OCI-LY3 (cell line): ENCODE results near the gene DNAJC4.

Source experiments
- H2AFZ ChIP-seq: fragments of 200-600, 300-600 bp; shearing (Covaris generic); 2 replicates; pipeline ENCODE4 v1.6.0; 2014; ENCODE audit warnings: antibody characterized with exemption, low read depth, low read length
- H3K27ac ChIP-seq: fragments of 200-600, 300-600 bp; sonication (generic); 2 replicates; pipeline ENCODE4 v1.5.1; 2014; ENCODE audit warnings: mild to moderate bottlenecking, low read length, moderate library complexity, mixed read lengths
- H3K27me3 ChIP-seq: fragments of 200-600, 300-600 bp; sonication (generic); 2 replicates; pipeline ENCODE4 v1.6.1; 2014; ENCODE audit warnings: low read depth, low read length, mixed read lengths
- H3K36me3 ChIP-seq: fragments of 200-600, 300-600 bp; sonication (generic); replicated peaks from 2 replicates; pipeline ENCODE3; 2014; ENCODE audit warnings: low read depth, low read length, mixed read lengths
- H3K4me1 ChIP-seq: fragments of 300-600, 200-600 bp; sonication (generic); 2 replicates; pipeline ENCODE4 v1.6.1; 2014; ENCODE audit warnings: low read length, mixed read lengths
- H3K4me2 ChIP-seq: fragments of 200-600, 300-600 bp; sonication (generic); 2 replicates; pipeline ENCODE4 v1.6.1; 2014; ENCODE audit warnings: low read length, mixed read lengths
- H3K4me3 ChIP-seq: fragments of 300-600, 200-600 bp; sonication (generic); 2 replicates; pipeline ENCODE4 v1.5.1; 2014; ENCODE audit warnings: antibody characterized with exemption, mild to moderate bottlenecking, low read length, moderate library complexity
- H3K79me2 ChIP-seq: fragments of 300-600, 200-600 bp; shearing (Covaris generic); 2 replicates; pipeline ENCODE4 v1.6.1; 2014; ENCODE audit warnings: mild to moderate bottlenecking, low read length, mixed read lengths
- H3K9ac ChIP-seq: fragments of 300-600, 200-600 bp; shearing (Covaris generic); 2 replicates; pipeline ENCODE4 v1.6.0; 2014; ENCODE audit warnings: mild to moderate bottlenecking, low read length, moderate library complexity
- H3K9me3 ChIP-seq: fragments of 200-600, 300-600 bp; shearing (Covaris generic); 2 replicates; pipeline ENCODE4 v1.6.1; 2014; ENCODE audit warnings: low read length, mixed read lengths; ENCODE audit not compliant: insufficient read depth
- H4K20me1 ChIP-seq: fragments of 200-600, 300-600 bp; sonication (generic); 2 replicates; pipeline ENCODE4 v1.6.1; 2016; ENCODE audit warnings: low read length, mixed read lengths; ENCODE audit not compliant: insufficient read depth
- EZH2phosphoT487 ChIP-seq: fragments of 200-600 bp; shearing (Covaris generic); IDR thresholded peaks from 2 replicates; pipeline ENCODE4 v1.6.1; 2018; ENCODE audit warnings: antibody characterized with exemption, mixed run types, low read depth
- TF ChIP-seq, protein P1 (sequence below): fragments of 200-600, 300-600 bp; sonication (generic); IDR thresholded peaks from 2 replicates; pipeline ENCODE4 v1.5.1; 2014; ENCODE audit warnings: antibody characterized with exemption, low read length, low read depth

DNAJC4 gene

GRCh38 chr11:64261556-64262080 is 31.3 kb downstream of the DNAJC4 start:
- no peak overlapping the region for H3K4me3 ChIP-seq
- no peak overlapping the region for H3K27ac ChIP-seq
- H3K27me3 ChIP-seq = no peaks in the 10 kb centered on the region
- H3K9me3 ChIP-seq = no peaks in the 10 kb centered on the region
- H3K9ac ChIP-seq = no peak overlapping the region
- peaks cover 19% of the 10 kb centered on the region for H3K4me1 ChIP-seq
- no peaks in the 10 kb centered on the region for H3K79me2 ChIP-seq
- TF ChIP-seq EZH2phosphoT487 = no peak
- TF ChIP-seq, protein P1, sequence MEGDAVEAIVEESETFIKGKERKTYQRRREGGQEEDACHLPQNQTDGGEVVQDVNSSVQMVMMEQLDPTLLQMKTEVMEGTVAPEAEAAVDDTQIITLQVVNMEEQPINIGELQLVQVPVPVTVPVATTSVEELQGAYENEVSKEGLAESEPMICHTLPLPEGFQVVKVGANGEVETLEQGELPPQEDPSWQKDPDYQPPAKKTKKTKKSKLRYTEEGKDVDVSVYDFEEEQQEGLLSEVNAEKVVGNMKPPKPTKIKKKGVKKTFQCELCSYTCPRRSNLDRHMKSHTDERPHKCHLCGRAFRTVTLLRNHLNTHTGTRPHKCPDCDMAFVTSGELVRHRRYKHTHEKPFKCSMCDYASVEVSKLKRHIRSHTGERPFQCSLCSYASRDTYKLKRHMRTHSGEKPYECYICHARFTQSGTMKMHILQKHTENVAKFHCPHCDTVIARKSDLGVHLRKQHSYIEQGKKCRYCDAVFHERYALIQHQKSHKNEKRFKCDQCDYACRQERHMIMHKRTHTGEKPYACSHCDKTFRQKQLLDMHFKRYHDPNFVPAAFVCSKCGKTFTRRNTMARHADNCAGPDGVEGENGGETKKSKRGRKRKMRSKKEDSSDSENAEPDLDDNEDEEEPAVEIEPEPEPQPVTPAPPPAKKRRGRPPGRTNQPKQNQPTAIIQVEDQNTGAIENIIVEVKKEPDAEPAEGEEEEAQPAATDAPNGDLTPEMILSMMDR = no peak
- no peak overlapping the region for H2AFZ ChIP-seq
- no peak overlapping the region for H3K4me2 ChIP-seq
- H4K20me1 ChIP-seq = no peaks in the 10 kb centered on the region
- peaks cover 55% of the 10 kb centered on the region for H3K36me3 ChIP-seq

DNA sequence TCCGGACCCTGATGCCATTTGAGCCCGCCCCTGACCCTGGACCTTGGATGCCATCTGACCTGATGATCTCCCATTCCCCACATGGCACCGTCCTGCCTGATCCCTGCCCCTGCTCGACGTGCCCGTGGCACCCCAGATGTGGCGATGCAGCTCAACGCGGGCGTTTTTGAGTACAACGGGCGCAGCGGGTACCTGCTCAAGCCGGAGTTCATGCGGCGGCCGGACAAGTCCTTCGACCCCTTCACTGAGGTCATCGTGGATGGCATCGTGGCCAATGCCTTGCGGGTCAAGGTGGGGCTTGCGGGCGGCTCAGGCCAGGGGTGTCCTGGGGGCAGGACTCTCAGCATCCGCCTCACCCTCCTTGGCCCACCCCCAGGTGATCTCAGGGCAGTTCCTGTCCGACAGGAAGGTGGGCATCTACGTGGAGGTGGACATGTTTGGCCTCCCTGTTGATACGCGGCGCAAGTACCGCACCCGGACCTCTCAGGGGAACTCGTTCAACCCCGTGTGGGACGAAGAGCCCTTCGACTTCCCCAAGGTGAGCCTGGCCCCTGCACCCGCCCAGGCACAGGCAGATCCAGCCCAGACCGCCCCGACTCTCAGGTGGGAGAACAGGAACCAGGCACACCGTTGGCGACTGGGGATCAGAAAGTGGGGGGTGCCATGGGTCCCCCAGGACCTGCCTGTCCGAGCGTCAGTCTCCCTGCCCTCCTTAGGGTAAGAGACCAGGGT is 32.1 kb downstream of the DNAJC4 start:
- Histone ChIP-seq H3K4me3 (no peak overlapping the region), H4K20me1 (no peaks in the 10 kb centered on the region), H3K9me3 (no peaks in the 10 kb centered on the region), H3K27ac (no peak overlapping the region), H3K4me2 (no peak overlapping the region), H3K36me3 (peaks cover 54% of the 10 kb centered on the region), H3K79me2 (no peaks in the 10 kb centered on the region), H3K4me1 (peaks cover 19% of the 10 kb centered on the region), H2AFZ (no peak overlapping the region), H3K27me3 (no peaks in the 10 kb centered on the region), H3K9ac (no peak overlapping the region)
- TF ChIP-seq EZH2phosphoT487 = no peak
- TF ChIP-seq, protein P1 = no peak

GRCh38 chr11:64263021-64263946 is 32.9 kb downstream of the DNAJC4 start:
- no peak overlapping the region for H2AFZ ChIP-seq
- H3K9me3 ChIP-seq = no peaks in the 10 kb centered on the region
- no peak overlapping the region for H3K4me2 ChIP-seq
- no peak overlapping the region for H3K27ac ChIP-seq
- peaks cover 21% of the 10 kb centered on the region for H3K4me1 ChIP-seq
- TF ChIP-seq, protein P1 = no peak
- TF ChIP-seq EZH2phosphoT487 = no peak
- no peaks in the 10 kb centered on the region for H3K79me2 ChIP-seq
- H3K9ac ChIP-seq = no peak overlapping the region
- H4K20me1 ChIP-seq = no peaks in the 10 kb centered on the region
- no peak overlapping the region for H3K4me3 ChIP-seq
- H3K27me3 ChIP-seq = no peaks in the 10 kb centered on the region
- H3K36me3 ChIP-seq = peaks cover 54% of the 10 kb centered on the region

GRCh38 chr11:64263947-64264317 is 33.6 kb downstream of the DNAJC4 start:
- H3K9me3 ChIP-seq = no peaks in the 10 kb centered on the region
- no peak overlapping the region for H2AFZ ChIP-seq
- peaks cover 48% of the 10 kb centered on the region for H3K36me3 ChIP-seq
- TF ChIP-seq, protein P1 = no peak
- TF ChIP-seq EZH2phosphoT487 = no peak
- no peak overlapping the region for H3K4me3 ChIP-seq
- H3K4me1 ChIP-seq = peaks cover 25% of the 10 kb centered on the region
- H3K27ac ChIP-seq = no peak overlapping the region
- H3K4me2 ChIP-seq = no peak overlapping the region
- H3K79me2 ChIP-seq = peaks cover 4% of the 10 kb centered on the region; the same call in 1 of the 2 replicates
- H4K20me1 ChIP-seq = no peaks in the 10 kb centered on the region
- H3K9ac ChIP-seq = no peak overlapping the region
- H3K27me3 ChIP-seq = no peaks in the 10 kb centered on the region
